NCI-H187 (cell line): ENCODE data around the gene PCP4.
A peak's percentile ranks its signal among the peaks of the same experiment; 100 is the strongest.
"Not testable (repeated sequence)": the region's sequence is repeated elsewhere in the genome, so short reads cannot be mapped to it uniquely, and the experiment has no call there.

Experiments used
- DNase-seq, 2 experiments: peaks; one replicate each; lab custom pipeline; 2025; lab: John Stamatoyannopoulos, UW

PCP4 gene

DNA sequence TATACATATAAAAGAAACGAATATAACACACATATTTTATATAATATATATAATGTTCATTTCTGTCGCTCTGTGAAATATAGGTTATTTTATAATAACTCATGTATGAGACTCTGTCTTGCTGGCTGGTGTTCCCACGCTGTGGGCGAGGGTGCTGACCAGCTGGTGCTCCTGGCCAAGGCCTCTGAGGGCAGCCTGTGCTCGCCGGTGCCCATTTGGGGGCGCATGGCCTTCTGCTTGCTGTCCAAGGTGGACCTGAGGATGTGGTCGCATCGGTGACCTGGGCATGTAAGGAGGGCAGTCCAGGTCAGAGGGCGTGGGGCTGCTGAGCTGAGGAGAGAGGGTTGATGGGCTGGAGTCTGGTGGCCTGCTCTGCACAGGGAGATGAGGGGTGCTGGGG is 1.1 kb upstream of the PCP4 start:
- no peak for DNase-seq

DNA sequence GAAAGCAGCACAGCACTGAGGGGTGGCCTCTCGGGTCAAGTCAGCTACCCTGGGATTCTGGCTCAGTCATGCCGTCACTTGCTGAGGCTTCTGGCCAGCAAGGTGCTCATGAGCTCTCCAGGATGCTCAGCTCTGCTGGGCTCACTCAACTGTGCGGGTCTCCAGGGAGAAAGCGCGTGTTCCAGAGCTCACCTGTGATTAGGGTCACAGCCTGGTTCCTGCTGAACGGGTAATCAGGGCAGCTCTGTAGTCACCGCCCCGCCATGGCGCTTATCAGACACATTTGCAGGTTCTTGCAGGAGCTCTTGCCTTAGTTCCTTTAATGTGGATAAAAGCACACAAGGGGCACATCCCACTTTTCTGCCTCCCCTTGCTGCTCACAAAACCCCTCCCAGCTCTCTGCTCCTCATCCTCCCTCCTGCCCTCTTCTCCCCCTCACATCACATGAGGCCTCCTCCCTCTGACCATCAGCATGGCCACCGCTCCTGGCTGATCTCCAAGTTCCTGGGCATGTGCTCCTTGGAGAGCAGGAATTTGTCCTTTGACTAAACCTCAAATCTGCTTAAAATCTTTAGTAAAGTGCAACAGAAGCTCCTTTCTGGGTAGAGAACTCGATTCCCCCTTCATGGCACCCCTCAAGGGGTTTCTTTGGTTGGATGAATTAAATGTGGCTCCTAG is 2.0 kb downstream of the PCP4 start:
- no peak for DNase-seq

DNA sequence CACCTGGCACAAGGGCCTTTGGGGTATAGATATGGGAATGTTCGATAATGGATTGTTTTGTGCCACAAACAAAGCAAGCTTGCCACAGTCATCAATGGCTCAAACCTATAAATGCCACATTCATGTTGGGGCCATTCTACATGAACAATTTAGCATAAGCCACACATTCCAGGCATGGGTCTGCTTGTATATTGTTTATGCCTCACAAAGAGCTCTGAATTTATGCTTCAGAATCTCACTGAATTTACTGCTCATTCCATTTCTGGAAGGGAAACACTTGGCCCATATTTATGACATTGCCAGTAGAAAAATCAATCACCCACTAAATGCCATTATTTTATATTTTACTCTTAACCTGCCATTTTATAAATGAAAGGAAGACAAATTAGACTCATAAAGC is 6.4 kb downstream of the PCP4 start:
- DNase-seq = no peak

DNA sequence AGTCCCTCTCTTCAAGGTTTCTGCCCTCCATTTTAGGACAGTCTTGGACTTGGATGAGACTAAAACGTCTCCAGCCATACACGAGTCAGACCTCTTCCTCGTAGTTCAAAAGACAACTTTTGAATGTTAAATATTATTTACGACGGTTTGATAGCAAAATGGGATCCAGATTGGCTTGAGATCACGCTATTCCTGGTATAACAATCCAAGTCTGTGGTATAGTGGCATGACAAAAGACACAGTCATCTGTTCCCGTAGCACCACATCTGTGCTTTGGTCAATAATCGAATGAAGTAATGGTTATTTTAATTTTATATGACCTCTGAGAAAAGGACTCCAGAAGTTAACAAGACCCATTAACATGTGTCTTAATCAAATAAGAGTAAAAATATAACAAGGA is 7.0 kb downstream of the PCP4 start:
- no peak for DNase-seq

DNA sequence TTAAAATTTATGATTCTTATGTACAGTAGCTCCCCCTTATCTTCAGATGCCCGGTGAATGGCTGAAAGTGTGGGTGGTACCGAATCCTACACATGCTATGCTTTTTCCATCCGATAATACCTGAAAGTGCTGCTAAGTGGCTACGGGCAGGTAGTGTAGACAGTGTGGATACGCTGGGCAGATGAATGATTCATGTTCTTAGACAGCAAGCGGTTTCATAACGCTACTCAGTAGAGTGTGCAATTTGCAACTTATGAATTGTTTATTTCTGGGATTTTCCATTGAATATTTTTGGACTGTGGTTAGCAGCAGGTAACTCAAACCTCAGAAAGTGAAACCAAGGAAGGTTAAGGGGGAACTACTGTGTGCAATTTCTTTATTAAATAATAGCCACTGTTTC is 7.5 kb downstream of the PCP4 start:
- DNase-seq = no peak

DNA sequence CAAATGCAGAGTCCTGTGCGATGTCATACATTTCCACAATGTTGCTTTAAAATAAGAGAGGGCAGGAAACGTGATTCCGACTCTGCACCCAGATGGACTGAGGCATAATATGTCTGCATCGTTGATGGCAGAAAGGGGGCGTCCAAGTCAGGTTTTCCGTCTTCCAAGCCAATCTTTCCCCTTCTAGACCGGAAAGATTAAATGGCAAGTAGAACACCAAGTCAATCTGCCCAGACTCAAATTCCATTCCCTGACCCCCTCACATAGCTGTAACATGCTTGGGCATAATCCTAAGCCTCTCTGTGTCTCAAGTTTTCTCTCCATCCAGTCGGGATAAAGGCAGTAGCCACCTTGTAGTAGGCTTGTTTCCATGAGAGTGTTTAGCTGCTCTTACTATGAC is 14.4 kb downstream of the PCP4 start:
- no peak for DNase-seq

DNA sequence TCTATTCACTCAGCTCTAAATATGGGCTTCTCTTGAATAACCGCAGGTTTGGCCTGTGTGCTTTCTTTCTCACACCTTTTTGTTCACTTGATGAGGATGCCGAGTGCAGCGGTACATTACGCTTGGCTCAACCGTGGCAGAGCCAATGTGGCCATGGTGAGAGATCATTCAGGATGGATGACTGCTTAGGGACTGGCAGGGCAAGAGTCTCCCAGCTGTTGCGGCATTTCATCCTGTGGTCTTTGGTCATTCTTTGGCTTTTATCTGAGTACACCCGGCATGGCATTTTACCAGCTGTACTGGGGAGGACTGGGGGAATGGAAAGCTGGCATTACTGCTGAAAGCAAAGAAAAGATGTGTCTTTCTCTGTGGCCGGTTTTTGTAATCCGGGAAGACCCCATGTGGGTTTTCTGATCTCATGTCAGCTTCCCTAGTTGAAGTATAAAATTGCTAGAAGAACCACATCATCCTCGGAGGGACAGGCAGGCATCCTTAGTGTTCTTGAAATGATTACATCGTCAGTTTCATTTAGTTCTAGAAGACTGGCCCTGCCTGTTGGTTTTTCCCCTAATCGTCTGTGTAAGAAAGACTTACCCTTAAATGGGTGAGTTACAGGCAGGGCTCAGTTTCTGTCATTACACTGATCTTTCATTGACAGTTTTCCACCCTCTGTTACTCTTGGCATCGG is 15.1 kb downstream of the PCP4 start:
- DNase-seq = no peak

DNA sequence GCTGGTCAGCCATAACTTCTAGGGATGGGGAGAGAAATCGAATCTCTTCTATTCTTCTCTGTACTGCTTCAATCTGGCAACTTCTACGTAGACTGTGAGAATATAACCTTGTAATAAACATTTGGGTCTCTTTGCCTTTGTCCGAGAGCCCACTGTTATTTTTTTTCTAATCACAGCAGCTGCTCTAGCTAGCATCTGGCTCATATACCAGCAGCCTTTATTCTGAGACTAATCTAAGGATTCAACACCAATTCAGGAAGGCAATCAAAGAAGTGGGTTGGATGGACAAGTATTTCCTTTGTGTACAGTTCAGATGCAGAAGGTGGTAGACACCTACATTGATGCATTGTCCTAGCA is 15.6 kb downstream of the PCP4 start:
- no peak for DNase-seq

DNA sequence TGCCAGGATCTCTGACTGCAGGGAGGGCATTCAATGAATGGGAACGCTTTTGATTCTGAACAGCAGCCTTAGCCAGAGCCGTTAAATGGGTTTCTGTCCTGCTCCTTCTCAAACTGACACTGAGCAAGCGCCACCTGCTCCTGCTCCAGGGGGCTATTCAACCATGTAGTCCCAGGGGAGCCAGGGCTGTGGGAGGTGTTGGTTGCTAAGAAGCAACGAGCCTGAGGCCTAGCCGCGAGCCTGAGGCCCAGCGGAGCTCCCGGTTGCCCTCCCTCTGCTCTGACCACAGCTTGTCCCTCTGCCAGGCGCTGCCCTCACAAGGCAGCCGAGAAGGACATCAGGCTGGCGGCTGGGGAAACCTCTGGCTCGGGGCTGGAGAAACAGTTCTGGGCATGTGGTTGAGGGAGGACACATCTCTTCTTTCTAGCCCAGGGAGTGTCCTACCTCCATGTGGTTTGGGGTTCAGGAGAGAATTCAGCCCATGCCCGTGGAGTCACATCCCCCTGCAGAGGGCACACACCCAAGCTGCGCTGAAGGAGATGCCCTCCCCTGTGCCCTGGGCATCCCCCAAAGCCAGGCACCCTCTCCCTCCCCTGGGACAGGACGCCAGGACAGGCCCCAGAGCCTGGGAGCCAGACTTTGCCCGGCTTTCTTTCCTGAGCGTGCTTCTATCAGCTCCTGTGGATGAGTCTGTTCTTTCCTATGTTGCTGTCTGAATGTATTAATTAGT is 18.0 kb downstream of the PCP4 start:
- peak; percentile 79 to 80 for DNase-seq

DNA sequence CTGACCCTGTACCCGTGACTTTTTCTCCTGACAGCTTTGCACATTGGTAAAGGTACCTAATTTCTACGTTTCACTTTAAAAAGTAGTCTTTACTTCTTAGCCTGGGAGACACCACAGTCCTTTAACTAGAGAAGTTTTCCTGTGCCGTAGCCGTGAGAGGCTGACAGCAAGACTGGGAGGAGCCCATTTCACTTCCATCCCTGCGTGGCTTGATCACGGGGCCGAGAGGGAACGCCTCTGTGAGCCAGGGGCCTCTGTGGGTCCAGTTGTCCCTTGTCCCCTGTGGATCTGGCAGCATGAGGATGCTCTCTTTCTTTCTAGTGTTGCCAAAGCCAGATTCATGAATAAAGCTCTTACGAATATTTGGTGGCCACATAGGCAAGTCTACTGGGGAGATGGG is 21.6 kb downstream of the PCP4 start:
- no peak for DNase-seq

DNA sequence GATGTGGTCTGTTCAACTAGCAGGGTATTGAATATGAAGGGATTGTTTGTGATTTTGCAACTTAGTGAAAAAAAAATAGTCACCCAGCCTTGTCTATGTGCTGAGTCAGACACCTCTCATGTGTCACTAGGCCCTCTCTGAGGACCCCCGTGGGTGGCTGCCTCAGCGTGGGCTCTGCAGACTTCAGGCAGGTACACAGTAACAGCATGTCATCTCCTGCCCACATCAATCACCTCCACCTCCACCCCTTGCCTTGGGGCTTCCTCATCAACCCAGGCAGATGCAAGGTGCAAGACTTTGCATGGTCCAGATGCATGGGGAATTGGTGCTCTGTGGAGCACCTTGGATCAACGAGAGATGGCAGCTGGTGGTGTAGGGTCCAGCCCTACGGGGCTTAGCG is 23.9 kb downstream of the PCP4 start:
- DNase-seq = no peak

DNA sequence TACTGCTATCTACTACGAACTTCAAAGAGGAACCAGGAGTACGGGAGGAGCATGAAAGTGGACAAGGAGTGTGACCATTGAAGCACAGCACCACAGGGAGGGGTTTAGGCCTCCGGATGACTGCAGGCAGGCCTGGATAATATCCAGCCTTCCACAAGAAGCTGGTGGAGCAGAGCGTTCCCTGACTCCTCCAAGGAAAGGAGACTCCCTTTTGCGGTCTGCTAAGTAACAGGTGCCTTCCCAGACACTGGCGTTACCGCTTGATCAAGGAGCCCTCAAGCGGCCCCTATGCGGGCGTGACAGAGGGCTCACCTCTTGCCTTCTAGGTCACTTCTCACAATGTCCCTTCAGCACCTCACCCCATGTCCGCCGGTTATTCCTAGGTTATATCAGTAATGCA is 24.6 kb downstream of the PCP4 start:
- DNase-seq = not testable (repeated sequence)

DNA sequence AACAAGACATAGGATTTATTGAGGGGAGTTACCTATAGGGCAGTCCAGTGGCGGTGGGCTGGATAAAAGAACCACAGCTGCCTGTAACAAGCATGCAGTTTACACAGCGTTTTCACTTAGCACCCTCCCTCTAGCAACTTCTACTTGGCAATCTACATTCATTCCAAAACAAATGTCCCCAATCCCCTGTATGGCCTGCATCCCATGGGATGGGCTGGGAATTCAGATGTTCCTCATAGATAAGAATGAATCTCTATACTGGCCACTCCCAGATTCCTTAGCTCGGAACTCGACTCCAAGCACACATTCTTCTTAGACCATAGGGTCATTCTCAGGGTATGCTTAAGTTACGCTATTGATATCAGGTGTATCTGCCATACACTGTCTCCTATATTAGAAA is 33.3 kb downstream of the PCP4 start:
- no peak for DNase-seq

DNA sequence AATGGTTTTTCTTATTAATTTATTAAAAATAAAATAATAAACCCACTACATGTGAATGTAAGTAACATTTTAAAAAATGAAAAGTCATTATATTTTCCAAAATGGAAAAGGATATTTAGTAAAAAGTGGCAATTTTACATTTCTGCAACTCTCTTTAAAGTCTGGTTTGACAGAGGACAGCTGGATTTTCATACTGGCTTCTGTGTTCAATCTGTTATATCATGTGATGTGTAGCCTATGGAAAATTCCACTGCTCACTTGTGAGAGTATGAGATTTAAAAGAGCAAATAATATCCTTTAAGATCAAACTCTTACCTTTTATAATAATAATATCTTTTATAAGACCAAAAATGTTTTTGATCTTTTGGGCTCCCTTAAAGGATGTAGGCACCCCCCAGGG is 33.7 kb downstream of the PCP4 start:
- DNase-seq = no peak

DNA sequence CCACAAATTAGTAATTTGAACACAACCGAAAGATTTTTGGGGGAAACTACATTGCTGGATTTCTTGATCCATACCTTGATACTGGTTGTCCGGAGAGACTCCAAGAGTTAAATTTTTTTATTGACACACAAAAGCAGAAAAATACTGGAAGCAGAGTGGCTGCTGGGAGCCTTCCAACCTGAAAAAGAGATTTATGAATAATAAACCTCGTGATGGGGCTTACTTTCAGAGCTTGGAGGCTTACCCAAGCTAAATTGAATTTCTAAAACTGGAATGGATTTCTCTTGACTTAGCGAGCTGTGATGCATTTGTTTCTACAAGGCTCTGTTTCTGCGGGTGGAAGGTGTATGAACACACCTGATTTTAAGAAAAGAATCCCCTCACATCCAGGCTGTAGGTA is 35.7 kb downstream of the PCP4 start:
- no peak for DNase-seq

DNA sequence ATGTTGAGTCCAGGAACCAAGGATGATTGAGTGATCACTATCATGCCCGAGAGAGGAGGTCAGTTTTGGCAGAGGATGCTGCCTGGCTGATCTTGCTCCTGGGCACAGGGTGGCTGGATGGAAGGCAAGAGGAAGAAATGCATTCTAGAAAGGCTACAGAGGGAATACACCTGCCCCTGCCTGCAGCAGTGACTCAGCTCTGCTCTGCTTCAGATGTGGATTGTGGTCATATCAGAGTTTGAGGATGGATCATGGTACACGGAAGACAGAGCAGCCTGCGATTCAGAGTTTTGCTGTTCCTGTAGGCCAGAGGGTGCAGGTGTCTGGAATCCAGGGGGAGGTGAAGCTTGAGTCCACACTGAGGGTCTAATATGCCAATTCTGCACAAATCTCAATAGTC is 37.2 kb downstream of the PCP4 start:
- no peak for DNase-seq

DNA sequence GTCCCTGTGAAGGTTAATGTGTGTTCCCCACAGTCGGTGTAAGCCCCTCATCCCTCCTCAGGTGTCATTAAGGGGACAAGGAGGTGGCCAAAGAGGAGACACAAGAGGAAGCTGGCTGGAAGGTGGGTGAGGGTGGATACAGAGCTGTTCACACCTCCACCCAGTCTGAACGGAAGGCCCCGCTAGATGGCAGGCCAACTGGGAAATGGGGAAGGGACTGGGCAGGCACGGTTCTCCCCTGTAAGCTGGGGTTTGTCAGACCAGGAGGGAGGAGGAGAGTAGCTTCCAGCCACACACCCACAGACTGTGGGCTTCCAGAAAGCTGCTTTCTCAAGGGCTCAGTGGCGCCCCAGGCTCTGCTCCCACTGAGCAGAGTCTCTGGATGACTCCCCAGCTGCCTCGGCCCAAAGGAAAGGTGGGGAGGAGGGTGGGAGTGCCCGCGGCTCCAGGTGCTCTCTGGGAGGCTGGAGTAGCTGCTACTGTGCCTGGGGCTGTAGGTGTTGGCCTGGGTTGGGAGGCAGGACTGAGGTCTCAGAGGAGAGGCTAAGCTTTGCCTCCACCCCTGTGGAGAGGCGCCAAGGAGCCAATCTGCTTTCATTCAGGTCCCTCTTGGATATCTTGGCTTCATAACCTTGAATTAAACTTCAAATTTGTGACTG is 41.2 kb downstream of the PCP4 start:
- no peak for DNase-seq

DNA sequence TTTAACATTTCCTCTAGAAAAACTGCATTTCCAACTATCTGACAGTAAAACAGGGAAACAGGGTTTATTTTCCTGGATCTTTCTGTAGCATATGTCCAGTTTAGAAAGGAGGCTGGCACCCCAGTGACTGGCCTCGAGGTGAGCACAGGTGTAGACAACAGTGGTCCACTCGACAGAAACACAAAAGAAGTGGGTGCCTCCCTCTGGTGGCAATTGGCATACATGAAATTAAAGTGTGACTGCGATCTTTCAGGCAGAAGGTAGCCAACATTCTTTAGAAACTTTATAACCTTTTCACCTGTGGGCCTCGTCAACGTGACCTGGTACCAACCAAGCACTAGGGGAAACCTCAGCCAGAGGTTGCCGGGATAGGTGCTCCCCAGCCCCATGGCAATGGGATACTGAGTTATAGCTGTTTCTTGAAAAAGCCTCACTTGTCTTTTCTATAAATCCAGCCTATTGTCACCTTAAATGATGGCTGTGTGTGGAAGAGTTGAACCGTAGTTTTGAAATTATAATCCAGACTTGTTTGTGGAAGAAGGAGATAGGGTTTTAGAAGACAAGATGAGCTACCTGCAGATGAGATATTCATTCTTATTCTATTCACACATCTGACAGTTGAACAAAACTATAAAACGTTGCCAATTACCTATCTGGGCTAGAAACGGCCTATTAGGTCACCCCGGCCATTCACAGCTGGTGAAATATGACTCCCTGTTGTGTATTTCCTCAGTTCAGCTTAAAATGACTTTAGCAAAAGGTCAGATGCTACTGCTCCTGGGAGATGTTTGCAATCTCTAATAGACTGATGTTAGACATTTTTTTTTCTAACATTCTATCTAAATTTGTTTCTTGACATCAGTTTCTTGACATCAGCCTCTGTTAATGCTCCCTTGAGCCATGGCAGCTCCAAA is 44.3 kb downstream of the PCP4 start:
- no peak for DNase-seq

DNA sequence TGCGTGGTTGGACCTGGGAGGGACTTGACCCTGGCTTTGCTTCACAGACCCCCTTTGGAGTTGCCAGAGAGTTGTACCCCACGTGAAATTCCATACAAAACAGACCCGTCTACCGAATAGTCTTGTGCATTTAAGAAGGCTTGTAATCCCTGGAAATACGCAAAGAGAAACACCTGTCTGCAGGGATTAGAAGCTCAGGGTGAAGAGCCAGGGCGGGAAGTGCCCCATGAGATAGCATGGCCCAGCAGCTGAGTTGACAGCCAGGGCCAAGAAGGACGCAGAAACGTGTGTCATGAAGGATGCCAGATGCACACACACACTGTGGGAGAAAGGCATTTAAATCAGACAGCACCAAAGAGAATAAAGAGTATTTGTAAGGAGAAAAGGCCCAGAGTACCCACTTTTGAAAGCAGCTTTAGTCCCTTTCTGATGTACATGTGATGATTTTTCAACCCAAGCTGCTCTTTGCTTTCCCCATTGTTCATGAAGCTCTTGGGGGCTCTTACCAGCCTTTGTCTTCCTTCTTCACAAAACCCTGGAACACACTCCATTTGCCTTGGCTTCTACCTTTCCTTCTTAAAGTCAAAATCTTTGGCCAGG is 46.6 kb downstream of the PCP4 start:
- DNase-seq = no peak

DNA sequence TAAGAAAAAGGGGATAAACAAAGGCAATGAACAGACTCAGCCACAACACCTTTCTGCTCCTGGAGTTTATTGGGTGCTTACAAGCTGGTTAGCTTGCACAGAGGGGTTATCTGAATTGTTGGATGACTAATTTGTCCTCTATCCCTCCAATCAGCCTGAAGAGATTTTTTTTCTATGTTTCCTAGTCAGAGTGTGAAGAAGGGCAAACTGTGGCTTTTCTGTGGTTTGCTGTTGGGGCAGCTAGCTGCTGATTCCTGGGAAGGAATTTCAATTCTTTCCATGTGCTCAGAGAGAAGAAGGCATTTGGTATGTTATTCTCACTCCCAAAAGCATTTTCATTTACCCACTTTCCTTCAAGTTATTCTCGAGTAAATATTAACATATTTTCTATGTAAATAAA is 48.6 kb downstream of the PCP4 start:
- no peak for DNase-seq

DNA sequence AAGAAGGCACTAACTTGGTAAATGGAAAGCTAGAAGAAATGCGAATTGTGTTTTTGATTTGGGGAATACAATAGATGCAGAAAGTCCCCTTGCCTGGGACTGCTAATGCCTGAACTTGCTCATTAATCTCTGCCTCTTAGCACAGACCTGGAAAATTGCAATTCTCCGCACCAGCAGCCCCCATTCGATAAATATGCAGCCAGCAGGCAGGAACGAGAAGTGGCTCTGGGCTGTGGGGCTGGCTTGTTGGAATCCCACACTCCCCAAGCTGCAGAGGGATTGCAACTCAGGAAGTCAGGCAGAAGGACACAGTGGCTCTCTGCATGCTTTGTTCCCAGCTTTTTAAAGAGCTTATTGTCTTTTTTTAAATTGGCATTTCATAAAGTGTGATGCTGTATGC is 51.3 kb downstream of the PCP4 start:
- DNase-seq = no peak

DNA sequence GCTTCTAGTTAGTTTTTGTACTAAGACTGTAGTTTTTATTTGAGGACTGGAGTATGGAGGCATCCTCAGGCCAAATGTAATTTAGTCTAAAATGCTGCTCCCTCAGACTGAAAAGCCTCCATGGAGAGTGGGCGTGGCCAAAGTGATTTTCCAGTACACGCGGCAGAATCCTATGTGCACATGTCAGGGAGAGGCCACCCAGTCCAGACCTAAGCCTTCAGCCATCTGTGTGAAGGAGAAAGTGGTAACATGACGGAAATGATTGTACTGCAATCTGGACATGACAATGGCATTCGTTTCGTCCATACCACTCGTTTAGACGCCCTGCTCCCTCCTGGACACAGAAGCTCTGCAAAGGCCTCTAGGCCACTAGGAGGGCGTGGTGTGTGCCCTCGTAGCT is 56.2 kb downstream of the PCP4 start:
- no peak for DNase-seq
